Stimulated activated CD4-positive, alpha-beta T cell treated with anti-CD3 and anti-CD28 coated beads, Interleukin-15, amount 100 ng/mL, for 1 hour (primary cell): Measurements from ENCODE around the gene GRIK4.

Source experiments
- DNase-seq, 2 donors: peaks; one replicate each; pipeline ENCODE4 v3.0.0-alpha.2; 2020; ENCODE audit warnings: low read depth in 1 of 2, low spot score in 1 of 2

Gene GRIK4

DNA sequence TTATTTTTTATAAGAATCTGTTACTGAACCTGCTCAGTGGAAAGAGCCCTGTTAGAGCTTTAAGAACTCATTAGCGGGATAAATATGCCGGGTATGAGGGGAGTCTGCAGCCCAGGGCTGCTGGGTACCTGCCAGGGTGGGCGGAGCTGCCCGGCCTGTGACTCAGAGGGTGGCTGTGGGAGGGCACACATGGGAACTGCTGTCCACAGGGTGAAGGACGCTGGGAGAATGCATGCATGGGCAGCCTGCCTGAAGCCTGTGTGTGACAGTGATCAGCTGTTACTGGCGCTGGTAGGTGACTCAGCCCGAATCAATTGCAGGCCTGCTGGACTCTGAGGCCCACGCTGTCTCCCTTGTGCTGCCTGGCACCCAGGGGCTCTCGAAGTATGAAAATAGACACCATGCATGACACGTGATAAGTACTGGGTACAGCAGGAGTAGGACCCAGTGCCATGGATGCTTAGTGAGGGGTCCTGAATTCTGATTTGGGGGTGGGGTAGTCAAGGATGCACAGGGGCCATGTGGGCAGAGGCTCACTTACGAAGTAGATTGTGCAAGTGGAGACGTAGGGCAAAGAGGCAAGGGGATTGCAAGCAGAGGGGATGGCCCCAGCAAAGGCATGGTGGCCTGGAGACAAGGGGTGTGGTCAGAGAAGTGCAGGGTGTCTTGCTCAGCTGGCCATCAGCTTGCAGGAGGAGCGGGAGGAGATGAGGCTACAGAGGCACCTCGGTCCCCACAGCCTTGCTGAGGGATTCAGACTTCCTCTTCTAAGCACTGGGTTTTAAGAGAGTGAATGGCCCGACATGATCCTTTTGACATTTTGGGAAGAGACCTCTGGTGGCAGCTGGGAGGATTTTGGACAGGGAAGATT, 36.5 kb downstream of the GRIK4 start:
- no peak for DNase-seq

DNA sequence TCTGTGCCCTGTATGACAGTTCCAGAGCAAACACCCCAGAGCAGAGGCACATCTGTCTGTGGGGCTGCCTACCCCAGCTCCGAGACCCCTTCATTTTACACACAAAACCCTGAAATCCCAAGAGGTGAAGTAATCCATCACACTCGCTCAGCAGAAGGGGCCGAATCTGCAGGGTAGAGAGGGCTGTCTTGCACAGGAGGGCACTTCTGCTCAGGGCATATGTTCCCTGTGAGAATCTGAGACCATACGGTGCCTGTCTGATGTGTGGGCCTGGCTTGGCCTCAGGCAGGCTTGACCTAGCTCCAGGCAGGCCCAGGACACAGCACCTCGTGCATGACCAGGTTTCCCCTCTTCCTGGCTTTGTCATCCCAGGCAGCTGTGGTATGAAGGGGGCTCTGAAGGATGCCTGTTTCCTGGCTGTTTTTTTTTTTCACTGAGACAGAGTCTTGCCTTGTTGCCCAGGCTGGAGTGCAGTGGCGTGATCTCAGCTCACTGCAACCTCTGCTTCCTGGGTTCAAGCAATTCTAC, 37.2 kb downstream of the GRIK4 start:
- DNase-seq: no peak

DNA sequence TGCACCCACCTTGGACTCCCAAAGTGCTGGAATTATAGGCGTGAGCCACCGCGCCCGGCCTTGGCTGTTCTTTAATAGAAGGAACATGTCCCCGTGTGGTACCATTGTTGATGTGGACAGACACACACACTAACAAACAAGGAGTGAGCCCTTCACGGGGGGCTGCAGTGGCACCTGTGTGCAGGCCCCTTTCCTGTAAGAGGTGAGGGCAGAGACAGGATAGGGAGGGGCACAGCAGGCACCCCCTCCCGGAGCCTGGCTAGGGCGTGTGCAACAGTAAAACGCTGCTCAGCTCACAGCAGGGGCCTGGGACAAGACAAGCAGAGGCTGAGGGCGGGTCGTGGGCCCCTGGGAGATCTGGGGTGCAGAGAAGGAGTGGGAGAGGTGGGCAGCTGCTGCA, 37.8 kb downstream of the GRIK4 start:
- DNase-seq: no peak

DNA sequence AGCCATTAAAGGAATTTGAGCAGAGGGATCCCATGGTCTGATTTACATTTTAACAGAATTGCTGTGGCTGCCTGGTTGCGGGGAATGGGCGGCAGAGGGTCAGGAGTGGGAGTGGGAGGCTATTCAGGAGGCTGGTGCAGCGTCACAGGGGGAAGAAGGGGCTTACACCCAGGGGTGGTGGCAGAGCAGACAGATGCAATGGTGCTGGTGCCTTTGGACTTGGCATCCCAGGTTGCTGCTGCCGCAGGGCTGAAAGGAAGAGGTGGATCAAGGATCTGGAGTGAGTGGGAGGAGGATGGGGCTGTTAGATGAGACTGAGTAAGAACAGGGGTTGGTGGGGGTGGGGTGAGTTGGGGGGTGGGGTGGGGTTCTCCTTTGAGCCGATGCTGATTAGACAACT, 38.5 kb downstream of the GRIK4 start:
- no peak for DNase-seq

DNA sequence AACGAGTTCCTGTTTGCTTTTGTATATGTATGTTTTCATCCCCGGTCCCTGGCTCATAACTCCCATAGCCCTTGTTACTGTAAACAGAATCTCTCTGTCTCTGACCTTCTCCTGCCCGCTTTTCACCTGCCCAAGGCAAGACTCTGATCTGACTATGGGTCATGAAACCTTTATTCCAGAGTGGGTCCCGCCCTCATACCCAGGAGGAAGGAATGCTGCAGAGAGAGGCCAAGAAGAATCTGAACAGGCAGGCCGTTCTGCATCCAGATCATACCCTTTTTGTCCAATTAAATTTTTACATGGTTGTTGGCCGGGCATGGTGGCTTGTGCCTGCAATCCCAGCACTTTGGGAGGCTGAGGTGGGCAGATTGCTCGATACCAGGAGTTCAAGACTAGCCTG, 39.6 kb downstream of the GRIK4 start:
- no peak for DNase-seq

DNA sequence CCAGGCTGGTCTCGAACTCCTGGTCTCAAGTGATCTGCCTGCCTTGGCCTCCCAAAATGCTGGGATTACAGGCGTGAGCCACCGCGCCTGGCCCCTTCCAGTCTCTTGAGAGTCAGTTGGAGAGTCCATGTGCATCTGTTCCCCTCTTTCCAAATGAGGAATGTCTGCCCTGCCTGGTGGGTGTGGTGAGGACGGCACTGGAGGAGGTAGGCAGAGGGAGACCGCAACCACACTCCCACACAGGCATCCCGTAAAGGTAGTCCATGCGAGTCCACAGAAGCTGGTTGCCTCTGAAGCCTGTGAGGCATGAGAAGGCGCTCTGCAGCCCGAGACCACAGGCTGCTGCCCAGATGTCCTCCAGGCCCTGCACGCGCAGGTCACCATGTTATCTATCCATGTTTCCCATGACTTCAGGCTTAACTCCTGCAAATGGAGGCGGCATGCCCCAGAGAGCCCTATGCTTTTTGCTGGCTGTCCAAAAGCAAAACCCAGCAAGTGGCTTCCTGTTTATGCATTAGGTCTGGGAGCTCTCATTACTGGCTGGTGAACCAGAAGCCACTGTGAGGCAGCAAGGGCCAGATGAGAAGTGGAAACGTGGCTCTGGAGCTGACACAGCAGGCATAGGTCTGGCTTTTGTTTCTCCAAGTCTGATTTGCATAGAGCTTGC, 43.4 kb downstream of the GRIK4 start:
- DNase-seq: no peak

DNA sequence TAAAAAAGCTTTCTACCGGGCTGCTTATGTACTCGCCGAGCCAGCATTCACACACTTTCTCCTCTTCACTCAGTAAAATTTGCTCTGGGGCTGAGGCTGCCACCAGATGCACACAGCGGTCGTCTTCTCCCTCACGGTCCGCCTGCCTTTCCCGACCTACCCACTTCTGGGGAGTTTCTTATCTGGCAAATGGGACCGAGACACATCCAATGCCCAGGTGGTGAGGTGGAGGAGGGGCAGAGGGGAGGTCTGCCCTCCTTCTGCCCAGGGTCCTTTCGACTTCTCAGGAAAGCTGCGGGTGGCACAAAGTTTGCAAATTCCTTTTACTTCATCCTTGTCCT, 43.9 kb downstream of the GRIK4 start:
- DNase-seq: no peak

DNA sequence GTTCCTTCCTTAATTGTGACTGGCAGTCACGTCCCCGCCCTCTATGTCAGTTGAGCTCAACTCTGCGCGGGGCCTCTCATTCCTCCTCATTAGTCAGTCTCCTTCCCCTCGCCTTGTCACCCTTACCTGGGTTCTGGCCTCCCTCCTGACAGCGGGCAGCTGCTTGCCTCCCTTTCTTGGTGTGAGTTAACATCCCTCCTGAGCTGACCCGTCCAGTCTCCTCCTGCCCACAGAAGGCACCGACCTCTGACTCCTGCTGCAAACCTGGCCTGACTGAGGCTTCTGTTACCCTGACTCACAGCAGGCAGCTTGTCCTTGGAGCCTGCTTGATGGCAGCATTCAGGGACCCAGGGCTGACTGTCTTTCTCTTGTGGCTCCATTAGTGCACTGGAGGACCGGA, 45.2 kb downstream of the GRIK4 start:
- DNase-seq: no peak

DNA sequence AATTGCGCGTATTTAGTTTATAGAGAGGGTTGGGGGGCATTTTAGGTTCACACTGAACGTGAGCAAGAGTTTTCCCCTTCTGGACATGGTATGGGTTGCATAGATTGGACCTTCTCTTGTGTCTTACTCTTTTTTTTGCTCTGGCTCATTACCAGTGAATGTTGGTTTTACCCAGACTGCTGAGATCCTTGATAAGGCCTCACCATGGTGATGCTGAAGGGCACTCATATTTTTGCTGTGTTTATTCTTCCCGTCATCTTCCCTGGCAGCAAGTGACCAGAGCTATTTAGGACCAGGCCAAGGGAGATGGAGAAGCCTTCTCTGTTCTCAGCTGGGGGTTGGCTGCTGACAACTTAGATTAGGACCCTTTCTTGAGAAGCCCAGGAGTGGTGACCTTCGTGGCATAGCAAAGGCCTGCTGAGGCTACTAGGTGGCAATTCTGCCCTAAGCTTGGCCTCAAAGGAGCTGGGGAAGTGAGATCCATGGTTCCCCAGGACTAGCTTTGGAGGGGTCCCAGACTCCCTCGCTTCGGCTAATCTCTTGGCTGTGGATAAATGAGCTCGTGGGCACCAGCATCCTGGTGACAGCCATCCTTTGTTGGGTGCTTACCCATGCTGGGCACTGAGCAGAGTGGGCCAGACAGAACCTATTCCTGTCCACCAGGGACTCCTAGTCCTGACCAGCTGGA, 47.3 kb downstream of the GRIK4 start:
- DNase-seq: no peak

DNA sequence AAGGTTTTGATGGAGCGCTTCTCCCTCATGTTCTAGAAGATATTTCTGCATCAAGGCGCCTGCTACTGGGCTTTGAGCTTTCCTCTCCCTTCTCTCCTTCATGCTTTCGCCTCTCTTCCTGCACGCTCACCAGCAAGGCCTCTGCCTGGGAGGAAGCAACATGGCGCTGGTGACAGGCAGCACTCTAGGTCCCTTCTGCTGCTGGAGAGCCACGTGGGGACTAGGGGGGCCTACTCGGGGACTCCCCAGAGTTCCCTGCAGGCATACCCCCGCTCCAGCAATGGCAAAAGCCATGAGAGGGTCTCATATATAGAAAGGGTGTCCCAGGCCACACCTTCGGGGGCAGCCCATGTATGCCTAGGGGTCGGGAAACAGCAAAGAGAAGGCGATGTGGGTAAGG, 49.7 kb downstream of the GRIK4 start:
- DNase-seq: no peak

DNA sequence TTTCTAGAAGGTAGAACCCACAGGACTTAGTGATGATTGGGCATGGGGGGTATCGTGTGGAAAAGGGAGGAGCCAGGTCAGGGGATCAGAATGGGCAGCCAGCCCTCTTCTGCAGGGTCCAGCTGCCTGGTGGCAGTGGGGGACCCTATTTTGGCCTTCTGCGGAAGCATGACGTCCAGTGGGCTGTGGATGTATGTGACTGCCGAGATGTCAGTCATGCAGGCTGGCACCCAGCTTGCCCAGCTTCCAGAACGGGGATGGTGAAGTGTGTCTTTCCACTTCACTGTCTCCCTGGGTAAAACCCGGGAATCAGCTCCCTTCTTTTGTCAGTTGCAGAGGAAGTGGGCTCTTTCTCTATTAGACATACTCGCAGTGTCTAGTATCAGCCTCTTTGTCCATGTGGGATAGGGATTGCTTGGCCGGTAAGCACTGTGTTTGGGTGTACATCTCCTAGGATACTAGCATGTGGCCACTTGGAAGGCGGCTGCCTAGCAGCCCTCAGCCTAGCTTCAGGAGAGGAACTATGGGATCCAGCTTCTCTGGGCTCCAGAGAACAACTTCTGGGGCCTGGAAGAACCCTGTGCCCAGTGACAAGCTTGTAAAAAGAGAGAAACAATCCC, 51.4 kb downstream of the GRIK4 start:
- DNase-seq: no peak

DNA sequence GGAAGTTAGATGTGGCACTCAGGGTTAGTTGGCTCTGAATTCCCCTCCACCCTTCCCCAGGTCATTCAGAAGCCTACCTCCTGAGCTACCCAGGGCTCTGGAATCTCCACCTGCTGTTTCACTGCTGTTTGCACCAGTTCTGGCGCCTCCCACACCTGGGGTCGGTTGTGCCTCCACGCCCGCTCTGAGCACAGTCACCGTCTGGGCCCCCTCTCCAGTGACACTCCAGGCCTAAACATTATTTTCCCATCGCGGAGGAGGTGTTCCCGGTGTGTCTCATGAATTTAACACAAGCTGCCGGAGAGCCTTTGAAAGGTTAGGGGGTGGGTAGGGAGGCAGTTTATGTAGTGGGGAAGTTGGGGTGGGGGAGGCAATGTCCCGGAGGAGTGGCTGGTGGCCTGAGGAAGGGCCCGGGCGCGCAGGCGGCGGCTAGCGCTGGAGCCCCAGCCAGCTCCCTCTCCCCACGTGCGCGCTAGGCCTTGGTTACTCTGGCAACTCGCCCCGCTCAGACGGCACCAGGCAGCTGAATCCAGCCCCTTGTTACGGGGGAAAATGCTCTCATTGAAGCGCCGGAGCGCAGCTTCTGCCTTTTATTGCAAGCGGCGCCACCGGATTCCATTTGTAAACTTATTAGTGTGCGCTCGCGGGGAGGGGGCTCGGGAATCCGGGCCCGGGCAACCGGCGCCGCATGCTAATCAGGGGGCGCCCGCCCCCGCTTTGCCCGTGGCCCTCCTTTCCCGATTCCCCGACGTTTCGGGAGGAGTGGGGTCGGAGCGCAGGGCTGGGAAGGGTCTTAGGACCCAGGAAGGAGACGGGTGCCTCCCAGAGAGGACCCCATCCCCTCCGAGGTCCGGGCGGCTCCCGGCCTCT, 52.4 kb downstream of the GRIK4 start:
- no peak for DNase-seq

DNA sequence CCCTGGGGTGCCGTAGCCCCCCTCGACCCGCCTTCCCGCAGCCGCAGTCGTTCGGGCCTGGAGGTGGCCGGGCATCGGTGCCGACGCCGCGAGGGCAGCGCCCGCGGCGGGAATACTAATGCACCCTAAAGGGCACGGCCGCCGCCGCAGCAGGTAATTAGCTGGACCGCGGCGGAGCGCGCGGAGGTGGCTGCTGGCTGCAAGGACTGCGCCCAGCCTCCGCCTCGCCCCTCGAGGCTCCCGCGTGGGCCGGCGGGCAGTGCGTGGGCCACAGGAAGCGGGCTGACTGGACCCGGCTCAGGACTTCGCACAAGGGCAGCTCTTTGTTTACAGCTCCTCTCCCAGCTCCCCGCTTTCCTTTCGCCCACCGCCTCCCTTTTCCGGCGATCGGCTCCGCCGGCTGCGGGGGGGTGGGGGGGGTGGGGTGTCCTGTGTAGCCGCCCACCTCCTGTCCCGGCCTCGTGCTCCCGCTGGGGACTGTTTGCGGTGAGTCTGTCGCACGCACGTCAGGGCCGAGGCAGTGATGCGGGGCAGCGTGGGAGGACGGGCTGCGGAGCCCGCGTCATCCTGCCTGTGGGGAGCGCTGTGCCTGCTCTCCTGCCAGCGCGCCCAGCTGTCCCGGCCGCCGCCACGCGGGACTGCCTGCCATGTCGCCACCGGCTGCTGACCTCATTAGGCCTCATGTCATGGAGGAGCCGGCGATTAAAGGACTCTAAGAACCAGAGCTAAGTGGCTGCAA, 53.2 kb downstream of the GRIK4 start:
- DNase-seq: no peak

DNA sequence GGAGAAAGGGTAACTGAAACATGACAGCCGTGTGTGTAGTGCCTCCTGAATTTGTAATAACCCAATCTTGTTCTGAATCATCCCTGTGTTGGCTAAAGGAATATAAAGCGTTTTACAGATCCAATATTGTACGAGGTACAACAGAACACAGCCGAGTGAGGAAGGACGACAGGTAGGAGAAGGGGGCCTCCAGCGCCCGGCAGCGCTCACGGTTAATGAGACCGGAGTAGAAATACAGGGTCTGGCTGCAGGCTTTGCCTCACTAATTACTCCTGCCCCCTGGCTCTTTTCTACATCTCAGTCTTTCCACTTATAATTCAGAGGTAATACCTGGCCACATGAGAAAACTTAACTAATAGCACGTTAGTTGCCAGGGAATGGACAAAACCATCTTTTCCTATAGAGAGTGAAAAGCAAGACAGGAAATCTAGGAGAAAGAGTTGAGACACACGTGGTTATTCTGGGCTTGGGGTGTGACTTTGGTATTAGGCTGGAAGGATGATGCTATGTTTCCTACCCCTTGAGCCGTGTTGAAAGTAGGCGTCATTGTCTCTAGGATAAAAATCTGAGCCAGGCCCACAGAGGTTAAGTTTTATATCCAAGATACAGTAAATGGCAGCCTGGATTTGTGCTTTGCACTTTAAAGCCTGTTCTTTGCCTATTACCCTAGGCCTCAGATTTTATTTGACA, 54.1 kb downstream of the GRIK4 start:
- no peak for DNase-seq

DNA sequence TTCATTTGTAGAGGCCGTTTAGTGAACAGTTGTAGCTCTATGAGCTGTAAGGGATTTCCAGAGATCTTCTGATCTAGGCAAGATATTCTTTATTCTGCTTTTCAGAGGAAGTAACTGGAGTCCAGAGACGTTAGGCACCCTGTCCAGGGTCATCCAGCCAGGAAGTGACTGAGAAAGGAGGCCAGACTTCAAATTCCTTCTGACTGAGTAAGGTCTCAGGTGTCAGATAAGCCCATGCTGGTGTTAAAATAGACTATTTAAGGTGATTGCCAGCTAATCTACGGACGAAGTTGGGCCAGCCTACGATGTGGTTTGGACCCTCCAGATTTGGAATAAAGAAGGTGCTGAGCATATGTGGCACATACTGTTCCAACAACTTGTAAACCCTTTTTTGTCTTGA, 54.6 kb downstream of the GRIK4 start:
- no peak for DNase-seq

DNA sequence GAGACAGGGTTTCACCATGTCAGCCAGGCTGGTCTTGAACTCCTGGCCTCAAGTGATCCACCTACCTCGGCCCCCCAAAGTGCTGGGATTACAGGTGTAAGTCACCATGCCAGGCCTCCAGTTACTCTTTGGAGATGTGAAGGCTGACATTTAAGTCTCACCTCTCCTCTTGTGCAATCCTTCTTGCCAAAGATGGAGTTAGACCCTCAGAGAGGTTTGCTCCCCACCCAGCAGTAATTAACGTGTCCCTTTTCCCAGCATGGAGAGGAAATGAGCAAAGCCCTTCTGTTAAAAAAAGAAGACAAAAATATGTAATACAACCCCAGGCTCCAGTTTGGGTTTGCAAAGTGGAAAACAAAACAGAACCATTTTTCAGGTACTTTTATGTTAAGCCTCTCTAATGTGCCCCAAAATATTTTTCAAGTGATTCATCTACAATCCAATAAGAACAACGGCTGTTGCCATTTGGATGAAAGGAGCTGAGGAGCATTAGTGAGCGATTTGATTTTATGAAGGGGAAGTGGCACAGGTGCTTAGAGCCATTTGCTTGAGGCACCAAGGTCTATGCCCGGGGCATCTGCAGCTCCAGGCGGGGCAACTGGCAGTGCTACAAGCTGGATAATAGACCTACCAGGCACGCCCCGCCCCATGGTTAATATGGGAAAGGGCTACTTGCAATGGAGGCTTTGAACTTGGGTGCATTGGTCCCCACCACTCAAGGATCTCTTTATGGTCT, 57.2 kb downstream of the GRIK4 start:
- no peak for DNase-seq

DNA sequence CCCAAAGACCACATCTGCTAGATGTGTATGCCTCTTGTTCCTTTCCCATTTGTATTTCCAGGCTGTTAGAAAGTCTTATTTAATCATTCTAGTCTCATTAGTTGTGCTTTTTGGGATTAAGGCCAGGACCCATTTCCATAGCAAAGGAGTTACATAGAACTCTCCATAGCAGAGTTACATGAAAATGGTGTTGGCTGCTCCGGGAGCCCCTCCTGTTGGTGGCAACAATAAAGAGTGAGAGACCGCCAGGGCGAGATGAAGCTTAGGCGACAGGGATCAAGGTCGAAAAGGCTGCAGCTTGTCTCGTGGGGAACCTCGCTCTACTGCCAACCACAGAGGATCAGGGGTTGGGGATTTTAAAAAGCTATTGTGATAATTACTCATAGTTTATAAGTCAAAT, 58.3 kb downstream of the GRIK4 start:
- DNase-seq: no peak

DNA sequence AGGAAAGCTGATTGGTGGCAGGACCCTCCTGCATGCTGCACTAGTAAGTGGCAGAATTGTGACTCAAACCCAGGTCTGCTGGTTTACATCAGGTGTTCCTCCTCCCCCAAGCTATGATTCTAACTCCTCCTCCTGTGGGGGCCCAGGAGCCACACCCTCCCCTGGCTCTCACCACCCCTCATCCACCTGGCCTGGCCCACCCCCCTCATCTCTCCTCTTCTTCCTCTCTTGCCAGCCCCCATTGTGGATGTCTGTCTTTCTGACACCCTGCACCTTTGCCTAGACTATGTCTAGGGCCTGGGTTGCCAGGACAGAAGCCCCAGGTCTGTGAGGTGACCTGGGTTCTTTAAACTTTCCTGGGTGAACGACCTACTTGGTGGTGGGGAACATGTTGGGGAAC, 59.9 kb downstream of the GRIK4 start:
- no peak for DNase-seq
